Suprapubic skin (tissue), 4 donors: ENCODE measurements around the gene PRKACB.

Experiments used
- EP300 ChIP-seq: sonication (generic); formaldehyde crosslinking; IDR thresholded peaks from one replicate; pipeline ENCODE4 v1.6.1; 2017; ENCODE audit warnings: antibody characterized with exemption
- POLR2A ChIP-seq, 2 donors: fragments of 450-650 bp; IDR thresholded peaks; one replicate each; pipeline ENCODE4 v1.6.1; 2017; ENCODE audit warnings: antibody characterized with exemption in 2 of 2, mild to moderate bottlenecking in 2 of 2, moderate library complexity in 2 of 2
- POLR2AphosphoS5 ChIP-seq, 3 donors: sonication (generic); formaldehyde crosslinking; IDR thresholded peaks; one replicate each; pipeline ENCODE4 v1.6.1; 2017; ENCODE audit warnings: antibody characterized with exemption in 3 of 3
- TF ChIP-seq, protein P1 (sequence below), 2 donors: fragments of 200-600 bp in 1 of 2; fragments of 450-650 bp in 1 of 2; sonication (generic) in 1 of 2; IDR thresholded peaks; one replicate each; pipeline ENCODE4 v1.5.1; 2016 to 2019; ENCODE audit warnings: antibody characterized with exemption in 2 of 2, mild to moderate bottlenecking in 1 of 2, moderate library complexity in 1 of 2

DNA sequence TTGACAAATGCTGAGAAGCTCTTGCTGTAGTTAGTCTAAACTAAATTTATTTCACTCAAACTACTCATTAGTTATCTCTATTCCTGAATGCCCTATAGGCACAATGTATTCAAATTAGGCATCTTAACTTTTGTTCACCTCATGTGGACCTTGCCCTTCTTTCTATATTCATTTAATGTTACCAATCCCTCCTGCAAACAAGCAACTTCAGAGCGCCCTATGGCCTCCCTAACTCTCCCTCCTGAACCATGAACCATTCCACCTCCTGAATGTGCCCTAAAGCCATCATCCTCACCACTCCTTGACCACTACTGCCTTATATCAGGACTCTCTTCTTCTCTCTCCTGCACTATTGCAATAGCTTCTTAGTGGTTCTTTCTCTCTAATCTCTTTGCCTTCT, 122.7 kb downstream of the PRKACB start:
- no peak for TF ChIP-seq POLR2A (IDR thresholded peaks at IDR 0.05)
- TF ChIP-seq, protein P1, sequence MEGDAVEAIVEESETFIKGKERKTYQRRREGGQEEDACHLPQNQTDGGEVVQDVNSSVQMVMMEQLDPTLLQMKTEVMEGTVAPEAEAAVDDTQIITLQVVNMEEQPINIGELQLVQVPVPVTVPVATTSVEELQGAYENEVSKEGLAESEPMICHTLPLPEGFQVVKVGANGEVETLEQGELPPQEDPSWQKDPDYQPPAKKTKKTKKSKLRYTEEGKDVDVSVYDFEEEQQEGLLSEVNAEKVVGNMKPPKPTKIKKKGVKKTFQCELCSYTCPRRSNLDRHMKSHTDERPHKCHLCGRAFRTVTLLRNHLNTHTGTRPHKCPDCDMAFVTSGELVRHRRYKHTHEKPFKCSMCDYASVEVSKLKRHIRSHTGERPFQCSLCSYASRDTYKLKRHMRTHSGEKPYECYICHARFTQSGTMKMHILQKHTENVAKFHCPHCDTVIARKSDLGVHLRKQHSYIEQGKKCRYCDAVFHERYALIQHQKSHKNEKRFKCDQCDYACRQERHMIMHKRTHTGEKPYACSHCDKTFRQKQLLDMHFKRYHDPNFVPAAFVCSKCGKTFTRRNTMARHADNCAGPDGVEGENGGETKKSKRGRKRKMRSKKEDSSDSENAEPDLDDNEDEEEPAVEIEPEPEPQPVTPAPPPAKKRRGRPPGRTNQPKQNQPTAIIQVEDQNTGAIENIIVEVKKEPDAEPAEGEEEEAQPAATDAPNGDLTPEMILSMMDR (IDR thresholded peaks at IDR 0.05) = no peak
- TF ChIP-seq POLR2AphosphoS5 (IDR thresholded peaks at IDR 0.05) = no peak
- TF ChIP-seq EP300 = no peak
